PC-3 (cell line): ENCODE results near the gene ERCC2.

Experiments
- EZH2 ChIP-seq: fragments of 300-600 bp; sonication (generic); IDR thresholded peaks from one replicate; pipeline ENCODE4 v1.6.1; 2017; ENCODE audit warnings: antibody characterized with exemption, mild to moderate bottlenecking, low read length; ENCODE audit not compliant: unreplicated experiment
- TF ChIP-seq, protein P1 (sequence below): fragments of 300-600 bp; sonication (generic); conservative IDR thresholded peaks from 2 replicates; pipeline ENCODE4 v1.5.1; 2017; ENCODE audit warnings: antibody characterized with exemption, low read depth, mild to moderate bottlenecking, low read length

DNA sequence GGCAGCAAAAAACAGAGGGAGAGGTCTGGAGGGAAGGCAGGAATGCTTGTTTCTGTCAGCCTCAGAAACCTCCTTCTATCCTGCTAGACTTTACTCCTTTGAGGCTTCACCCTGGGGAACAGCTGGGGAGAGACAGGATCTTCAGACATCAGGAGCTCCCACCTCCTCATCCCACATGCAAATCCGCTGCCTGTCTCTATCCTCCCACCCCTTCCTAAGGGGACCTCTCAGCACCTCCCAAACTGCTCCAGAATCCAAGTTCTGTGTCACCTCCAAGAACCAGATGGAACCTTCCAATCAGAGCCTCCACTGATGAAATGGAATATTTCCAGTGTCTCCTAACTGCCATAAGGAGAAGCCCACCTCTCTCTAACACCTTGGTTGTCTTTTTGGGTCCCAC lies 9.7 kb upstream of the ERCC2 start:
- TF ChIP-seq, protein P1, sequence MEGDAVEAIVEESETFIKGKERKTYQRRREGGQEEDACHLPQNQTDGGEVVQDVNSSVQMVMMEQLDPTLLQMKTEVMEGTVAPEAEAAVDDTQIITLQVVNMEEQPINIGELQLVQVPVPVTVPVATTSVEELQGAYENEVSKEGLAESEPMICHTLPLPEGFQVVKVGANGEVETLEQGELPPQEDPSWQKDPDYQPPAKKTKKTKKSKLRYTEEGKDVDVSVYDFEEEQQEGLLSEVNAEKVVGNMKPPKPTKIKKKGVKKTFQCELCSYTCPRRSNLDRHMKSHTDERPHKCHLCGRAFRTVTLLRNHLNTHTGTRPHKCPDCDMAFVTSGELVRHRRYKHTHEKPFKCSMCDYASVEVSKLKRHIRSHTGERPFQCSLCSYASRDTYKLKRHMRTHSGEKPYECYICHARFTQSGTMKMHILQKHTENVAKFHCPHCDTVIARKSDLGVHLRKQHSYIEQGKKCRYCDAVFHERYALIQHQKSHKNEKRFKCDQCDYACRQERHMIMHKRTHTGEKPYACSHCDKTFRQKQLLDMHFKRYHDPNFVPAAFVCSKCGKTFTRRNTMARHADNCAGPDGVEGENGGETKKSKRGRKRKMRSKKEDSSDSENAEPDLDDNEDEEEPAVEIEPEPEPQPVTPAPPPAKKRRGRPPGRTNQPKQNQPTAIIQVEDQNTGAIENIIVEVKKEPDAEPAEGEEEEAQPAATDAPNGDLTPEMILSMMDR, result no peak
- TF ChIP-seq EZH2, result no peak
